IPS-20b (cell line): Measurements from ENCODE around the gene SRD5A3.

ENCODE experiments used
- H3K27ac ChIP-seq: one replicate; pipeline ENCODE4 v1.5.1; 2013; ENCODE audit warnings: low read length
- H3K27me3 ChIP-seq: 2 replicates; pipeline ENCODE4 v1.6.1; 2013; ENCODE audit warnings: mild to moderate bottlenecking, low read length, inconsistent platforms; ENCODE audit not compliant: insufficient read depth
- H3K36me3 ChIP-seq: 2 replicates; pipeline ENCODE4 v1.6.1; 2013; ENCODE audit warnings: low read depth, mild to moderate bottlenecking, inconsistent platforms, low read length, moderate library complexity; ENCODE audit not compliant: insufficient read depth
- H3K4me1 ChIP-seq: 2 replicates; pipeline ENCODE4 v1.6.1; 2013; ENCODE audit warnings: mild to moderate bottlenecking, control low read depth, inconsistent platforms, low read length, moderate library complexity; ENCODE audit not compliant: insufficient read depth
- H3K4me3 ChIP-seq: 2 replicates; pipeline ENCODE4 v1.5.1; 2013; ENCODE audit warnings: mild to moderate bottlenecking, low read length, inconsistent platforms
- H3K9ac ChIP-seq: 2 replicates; pipeline ENCODE4 v1.6.1; 2013; ENCODE audit warnings: low read depth, mild to moderate bottlenecking, inconsistent platforms, low read length, moderate library complexity
- H3K9me3 ChIP-seq: 2 replicates; pipeline ENCODE4 v1.6.1; 2013; ENCODE audit warnings: mild to moderate bottlenecking, low read depth, low read length, inconsistent platforms; ENCODE audit not compliant: insufficient read depth

The SRD5A3 gene

GRCh38 chr4:55378617-55379467 lies 32.8 kb downstream of the SRD5A3 start:
- no peaks in the 10 kb centered on the region for H3K36me3 ChIP-seq
- no peak overlapping the region for H3K4me3 ChIP-seq
- no peak overlapping the region for H3K27ac ChIP-seq
- no peaks in the 10 kb centered on the region for H3K9me3 ChIP-seq
- H3K27me3 ChIP-seq = no peaks in the 10 kb centered on the region
- no peak overlapping the region for H3K9ac ChIP-seq
- no peaks in the 10 kb centered on the region for H3K4me1 ChIP-seq

- Histone ChIP-seq H3K27ac (no peak overlapping the region), H3K36me3 (no peaks in the 10 kb centered on the region), H3K27me3 (no peaks in the 10 kb centered on the region), H3K4me1 (no peaks in the 10 kb centered on the region), H3K9me3 (no peaks in the 10 kb centered on the region), H3K9ac (no peak overlapping the region), H3K4me3 (no peak overlapping the region)
Observed at GRCh38 chr4:55380576-55380975, 34.5 kb downstream of the SRD5A3 start.

DNA sequence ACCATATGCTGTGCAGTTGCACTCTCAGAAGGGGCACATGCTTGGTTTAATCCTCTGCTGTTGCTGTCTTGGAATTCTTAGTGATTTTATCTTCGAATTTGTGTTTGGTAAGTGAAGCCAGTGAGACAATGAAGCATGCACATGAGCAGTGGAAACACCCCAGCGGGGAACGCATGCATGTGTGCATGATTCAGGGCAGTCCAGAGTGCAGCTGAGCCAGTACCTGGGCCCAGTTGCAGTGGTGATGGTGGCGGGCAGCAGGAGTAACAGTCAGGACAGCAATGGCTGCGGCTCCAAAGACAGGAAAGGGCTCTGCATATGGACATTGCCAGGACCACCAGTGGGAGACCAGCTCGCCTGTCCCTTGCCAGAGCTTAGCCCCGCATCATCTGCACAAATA lies 35.5 kb downstream of the SRD5A3 start:
- Histone ChIP-seq H3K4me3 (no peak overlapping the region), H3K4me1 (no peaks in the 10 kb centered on the region), H3K27ac (no peak overlapping the region), H3K9ac (no peak overlapping the region), H3K36me3 (no peaks in the 10 kb centered on the region), H3K9me3 (no peaks in the 10 kb centered on the region), H3K27me3 (no peaks in the 10 kb centered on the region)

DNA sequence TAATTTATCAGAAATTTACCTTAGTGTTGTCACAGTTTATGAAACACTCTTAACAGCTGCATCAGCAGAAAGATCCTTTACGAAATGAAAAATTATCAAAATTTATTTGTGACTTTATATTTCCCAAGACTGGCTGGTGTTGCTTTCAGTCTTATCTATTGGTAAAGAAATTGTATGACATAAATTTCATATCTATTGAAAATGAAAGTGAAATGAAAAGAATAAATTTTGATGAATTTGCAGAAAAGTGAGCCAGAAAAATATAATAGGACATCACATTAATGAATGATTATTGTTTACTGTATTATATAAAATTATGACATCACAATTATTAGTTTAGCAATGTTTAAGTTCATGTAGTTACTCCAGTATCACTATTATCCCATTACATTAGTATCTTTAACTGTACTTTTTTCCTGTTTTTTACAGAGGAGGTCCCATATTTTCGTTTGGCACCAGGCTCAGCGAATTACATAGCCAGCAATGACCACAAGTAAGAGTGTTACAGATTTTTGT lies 36.5 kb downstream of the SRD5A3 start:
- H3K27me3 ChIP-seq = no peaks in the 10 kb centered on the region
- H3K4me3 ChIP-seq = no peak overlapping the region
- no peaks in the 10 kb centered on the region for H3K9me3 ChIP-seq
- H3K36me3 ChIP-seq = no peaks in the 10 kb centered on the region
- H3K9ac ChIP-seq = no peak overlapping the region
- H3K27ac ChIP-seq = no peak overlapping the region
- H3K4me1 ChIP-seq = no peaks in the 10 kb centered on the region

- Histone ChIP-seq H3K9me3 (no peaks in the 10 kb centered on the region), H3K9ac (no peak overlapping the region), H3K27ac (no peak overlapping the region), H3K27me3 (no peaks in the 10 kb centered on the region), H3K4me3 (no peak overlapping the region), H3K4me1 (no peaks in the 10 kb centered on the region), H3K36me3 (no peaks in the 10 kb centered on the region)
Observed at GRCh38 chr4:55385201-55385649, 39.2 kb downstream of the SRD5A3 start.

DNA sequence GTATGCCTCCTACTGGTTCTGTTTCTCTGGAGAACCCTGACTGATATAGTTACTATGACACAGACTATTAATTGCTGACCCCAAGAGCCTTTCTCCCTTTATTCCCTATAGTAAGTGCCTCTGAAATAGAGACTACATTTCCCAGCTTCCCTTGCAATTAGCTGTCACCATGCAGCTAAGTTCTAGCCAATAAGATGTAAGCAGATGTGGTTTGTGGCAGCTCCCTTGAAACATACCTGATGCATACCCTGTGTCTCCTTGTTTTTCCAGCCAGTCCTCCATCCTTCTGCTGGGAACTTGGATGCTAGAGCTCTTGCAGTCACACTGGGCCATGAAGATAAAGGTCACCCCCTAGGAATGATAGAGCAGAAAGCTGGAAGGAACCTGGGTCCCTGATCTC lies 40.0 kb downstream of the SRD5A3 start:
- H3K27me3 ChIP-seq = no peaks in the 10 kb centered on the region
- H3K4me1 ChIP-seq = no peaks in the 10 kb centered on the region
- H3K9ac ChIP-seq = no peak overlapping the region

GRCh38 chr4:55386840-55387239 lies 40.8 kb downstream of the SRD5A3 start:
- no peak overlapping the region for H3K9ac ChIP-seq
- H3K4me3 ChIP-seq = no peak overlapping the region
- H3K27me3 ChIP-seq = no peaks in the 10 kb centered on the region
- no peaks in the 10 kb centered on the region for H3K36me3 ChIP-seq
- H3K9me3 ChIP-seq = no peaks in the 10 kb centered on the region
- no peaks in the 10 kb centered on the region for H3K4me1 ChIP-seq
- no peak overlapping the region for H3K27ac ChIP-seq

More for the DNA sequence above, 40.0 kb downstream of the SRD5A3 start:
- Histone ChIP-seq H3K9me3 (no peaks in the 10 kb centered on the region), H3K27ac (no peak overlapping the region), H3K4me3 (no peak overlapping the region), H3K36me3 (no peaks in the 10 kb centered on the region)

DNA sequence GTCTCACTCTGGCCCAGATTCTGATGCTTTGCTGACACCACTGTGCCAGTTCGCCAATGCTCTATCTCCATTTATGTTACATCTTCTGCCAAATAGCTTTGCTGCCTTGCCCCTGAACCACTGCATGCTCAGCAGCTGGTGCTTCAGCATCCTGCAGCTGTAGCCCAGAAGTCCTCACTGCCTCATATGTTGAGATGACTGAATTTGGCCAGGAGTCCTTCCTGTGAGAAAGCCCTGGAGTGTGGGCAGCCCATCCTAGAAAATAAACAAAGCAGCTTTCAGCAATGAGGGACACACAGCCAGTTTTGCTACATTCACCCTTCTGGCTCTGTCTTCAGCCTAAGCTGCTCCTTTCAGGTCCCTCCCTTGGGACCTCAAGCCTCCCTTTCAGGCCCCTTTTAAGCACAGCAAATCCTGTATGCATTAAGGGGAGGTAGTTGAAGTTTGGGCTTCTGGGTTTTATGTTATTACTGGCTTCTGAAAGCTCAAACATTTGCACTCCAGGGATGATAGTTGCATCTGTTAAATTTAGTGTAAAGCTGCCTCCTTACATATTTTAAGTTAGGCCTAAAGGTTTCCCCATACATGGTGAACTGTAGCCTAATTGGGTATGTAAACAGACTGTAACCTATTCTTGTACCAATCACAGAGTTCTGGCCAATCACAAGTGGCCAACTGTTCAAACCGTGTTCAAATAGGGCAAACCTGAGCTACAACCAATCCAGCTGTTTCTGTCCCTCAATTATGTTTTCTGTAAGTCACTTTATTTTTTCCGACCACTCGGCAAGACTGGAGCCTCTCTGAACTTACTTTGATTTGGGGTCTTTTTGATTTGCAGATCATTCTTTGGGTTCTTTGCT lies 47.6 kb downstream of the SRD5A3 start:
- Histone ChIP-seq H3K27ac (no peak overlapping the region), H3K4me3 (no peak overlapping the region), H3K9me3 (no peaks in the 10 kb centered on the region), H3K36me3 (peaks cover 8% of the 10 kb centered on the region; the same call in 1 of the 2 replicates), H3K4me1 (peaks cover 12% of the 10 kb centered on the region; the same call in 1 of the 2 replicates), H3K27me3 (no peaks in the 10 kb centered on the region), H3K9ac (no peak overlapping the region)

DNA sequence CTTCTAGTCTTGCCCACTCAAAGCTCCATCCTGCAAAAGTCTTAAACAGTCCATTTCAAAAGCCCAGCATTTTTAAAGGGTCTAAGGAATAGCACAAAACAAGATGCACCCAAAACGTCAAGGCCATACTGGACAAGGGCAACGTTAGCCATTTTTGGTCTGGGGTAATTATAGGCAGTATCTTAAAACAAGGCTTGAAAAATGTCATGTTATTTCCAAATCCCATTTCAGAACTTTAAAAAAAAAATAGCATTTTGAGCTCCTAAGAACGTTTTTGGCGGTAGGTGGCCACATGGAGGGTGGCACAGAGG lies 49.1 kb downstream of the SRD5A3 start:
- H3K9ac ChIP-seq = peak overlapping the region; percentile 93; the same call in 1 of the 2 replicates
- no peak overlapping the region for H3K27ac ChIP-seq
- H3K4me1 ChIP-seq = peaks cover 16% of the 10 kb centered on the region; the same call in 1 of the 2 replicates
- no peaks in the 10 kb centered on the region for H3K9me3 ChIP-seq
- no peaks in the 10 kb centered on the region for H3K27me3 ChIP-seq
- peaks cover 17% of the 10 kb centered on the region; the same call in 1 of the 2 replicates for H3K36me3 ChIP-seq
- H3K4me3 ChIP-seq = peak overlapping the region; percentile 99

DNA sequence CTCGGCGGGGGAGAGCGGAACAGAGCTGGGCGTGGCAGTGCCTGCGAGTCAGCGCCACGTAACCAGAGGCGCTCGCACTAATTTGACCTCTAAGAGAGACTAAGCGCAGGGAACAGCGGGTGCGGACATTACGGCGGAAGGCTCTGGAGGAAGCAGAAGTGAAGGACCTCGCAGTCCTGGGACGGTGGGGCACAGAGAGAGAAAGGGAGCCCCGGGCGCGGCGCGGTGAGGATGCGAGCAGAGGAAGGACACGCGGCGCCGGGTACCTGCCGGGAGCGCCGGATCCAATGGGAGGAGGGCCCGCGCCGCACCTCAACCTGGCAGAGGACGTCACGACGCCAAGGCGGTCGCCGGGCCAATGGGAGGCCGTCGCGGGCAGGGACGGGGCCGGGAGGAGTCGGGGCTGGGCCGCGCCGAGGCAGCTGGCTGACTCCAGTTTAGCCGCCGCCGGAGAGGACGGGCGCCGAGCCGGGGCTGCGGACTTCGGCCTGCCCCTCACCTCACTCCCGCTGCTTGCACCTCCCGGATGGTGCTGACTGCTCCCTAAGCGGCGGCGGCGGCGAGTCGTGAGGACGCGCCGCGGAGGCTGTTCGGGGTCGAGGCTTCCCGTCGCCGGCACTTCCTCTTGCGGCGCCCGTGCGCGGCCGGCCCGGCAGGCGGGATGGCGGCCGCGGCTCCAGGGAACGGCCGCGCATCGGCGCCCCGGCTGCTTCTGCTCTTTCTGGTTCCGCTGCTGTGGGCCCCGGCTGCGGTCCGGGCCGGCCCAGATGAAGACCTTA lies 49.7 kb downstream of the SRD5A3 start, which contains the start of gene TMEM165:
Gene TMEM165 (plus strand): TSS at position 429 of the 779 bp plus-strand sequence. CDS start 233 bp downstream, at position 662.
- peak within 1 kb of the TSS; percentile 93 for H3K9ac ChIP-seq
- H3K4me1 ChIP-seq = peaks cover 16% of the 10 kb centered on the region; the same call in 1 of the 2 replicates
- H3K4me3 ChIP-seq = peak within 1 kb of the TSS; percentile 99
- H3K27ac ChIP-seq = peak within 1 kb of the TSS; percentile 51
- H3K27me3 ChIP-seq = no peaks in the 10 kb centered on the region
- no peaks in the 10 kb centered on the region for H3K9me3 ChIP-seq
- peaks cover 21% of the 10 kb centered on the region for H3K36me3 ChIP-seq
